ENCODE measurements around the gene SPO11. TPM values are rescaled to one million over a fixed set of nuclear protein-coding genes. Genes with fewer than 3 reads are reported as not detected.

SPO11 gene
- total and polyA plus RNA-seq, 2 of the 13 experiments (the other 11 are each of a cell fraction or from before 2014, with no cell fraction given), result not detected

DNA sequence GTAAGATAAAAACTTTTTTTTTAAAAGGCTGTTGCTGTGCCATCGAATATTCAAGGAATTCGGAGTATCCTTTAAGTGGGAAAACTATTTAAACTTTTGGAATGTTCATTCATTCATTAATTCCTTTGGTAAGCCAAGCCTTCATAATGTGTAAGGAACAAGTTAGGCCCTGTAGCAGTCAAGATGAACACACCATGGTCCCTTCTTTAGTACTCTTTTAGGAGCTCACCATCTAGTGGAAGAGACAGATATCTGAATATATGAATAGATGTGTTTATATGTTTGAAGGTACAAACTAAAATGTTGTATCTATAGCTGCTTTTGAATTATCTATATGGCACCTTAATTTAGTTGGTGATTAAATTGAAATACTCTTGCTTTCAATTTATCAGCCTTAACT, 5.8 kb downstream of the SPO11 start:
- Histone ChIP-seq H3K27ac (ENCODE audit: extremely low read length, insufficient read depth, low read length) (no peak overlapping the region), H3K4me2 (ENCODE audit: low read depth, low read length) (no peak overlapping the region), H3K4me1 (ENCODE audit: insufficient read depth, low read length) (no peaks in the 10 kb centered on the region), H2AFZ (ENCODE audit: low read length) (no peak overlapping the region), H3K4me3 (replicated peaks in 1 of 3; ENCODE audit: insufficient read depth in 1 of 3, low read depth in 2 of 3, low read length in 3 of 3) (no peak overlapping the region), H3K9ac (ENCODE audit: insufficient read depth, low read depth, low read length) (no peak overlapping the region), H4K20me1 (ENCODE audit: insufficient read depth, low read length) (no peaks in the 10 kb centered on the region), H3K79me2 (ENCODE audit: insufficient read depth, low read length) (no peaks in the 10 kb centered on the region), H3K36me3 (replicated peaks in 1 of 2; ENCODE audit: control insufficient read depth in 1 of 2, insufficient read depth in 2 of 2, low read length in 2 of 2) (no peaks in the 10 kb centered on the region), H3K27me3 (ENCODE audit: control insufficient read depth in 1 of 2, insufficient read depth in 2 of 2, low read length in 2 of 2) (peaks cover 0 to 4% of the 10 kb centered on the region in 2 experiments; a peak in 2 of 5 replicates), H3K9me3 (ENCODE audit: low read length) (no peaks in the 10 kb centered on the region)
- DNase-seq (ENCODE audit: low spot score) (no peak), FAIRE-seq (no peak), ATAC-seq (no peak)
- 0% methylated on average over 2 of the region's 2 CpGs for WGBS (ENCODE audit: low lambda C conversion rate)
- intact Hi-C loops (cut with micrococcal nuclease; ENCODE audit: unreplicated experiment) (no loop called here), in situ Hi-C loops (cut with HindIII; ENCODE audit: extremely low pct_ligation_motif_present, low pct_unique_long_range_greater_than_20kb) (no loop called here)
- no TSS peak for BruUV-seq (replicated peaks)
- peak; percentile 23; the same call in 1 of the 2 replicates for TF ChIP-seq STAG1 (CRISPR knock-in tag; IDR thresholded peaks at IDR 0.05)
- no peak for TF ChIP-seq ZNF563 (CRISPR knock-in tag; IDR thresholded peaks at IDR 0.05)
- ChIA-PET CTCF (ENCODE audit: low intra/inter-chr PET ratio, low total read pairs) (no interaction called here), POLR2A (no interaction called here)

DNA sequence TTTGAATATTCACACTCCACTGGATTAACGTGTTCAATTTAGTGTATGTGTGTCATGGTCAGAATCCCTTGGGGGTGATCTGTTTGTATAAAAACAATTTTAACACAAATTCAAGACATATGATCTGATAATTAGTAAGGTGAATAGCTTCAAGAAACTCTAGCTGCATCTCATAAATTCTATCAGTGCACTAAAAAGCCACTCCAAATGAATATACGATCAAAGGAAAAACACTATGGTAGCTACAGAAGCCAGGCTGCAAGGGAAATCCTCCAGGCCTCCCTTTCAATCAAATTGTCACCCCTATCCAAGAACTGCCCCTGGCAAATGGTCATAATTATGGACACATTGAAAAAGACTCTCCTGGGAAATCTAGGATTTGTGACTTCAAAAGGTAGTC, 12.1 kb downstream of the SPO11 start:
- BruUV-seq (replicated peaks), result no TSS peak
- Histone ChIP-seq H3K4me1 (ENCODE audit: insufficient read depth, low read length) (no peaks in the 10 kb centered on the region), H3K4me2 (ENCODE audit: low read depth, low read length) (no peak overlapping the region), H4K20me1 (ENCODE audit: insufficient read depth, low read length) (no peaks in the 10 kb centered on the region), H2AFZ (ENCODE audit: low read length) (no peak overlapping the region), H3K4me3 (replicated peaks in 1 of 3; ENCODE audit: insufficient read depth in 1 of 3, low read depth in 2 of 3, low read length in 3 of 3) (no peak overlapping the region), H3K27me3 (ENCODE audit: control insufficient read depth in 1 of 2, insufficient read depth in 2 of 2, low read length in 2 of 2) (no peaks in the 10 kb centered on the region; a peak in 1 of 5 replicates), H3K9me3 (ENCODE audit: low read length) (no peaks in the 10 kb centered on the region), H3K9ac (ENCODE audit: insufficient read depth, low read depth, low read length) (no peak overlapping the region), H3K27ac (ENCODE audit: extremely low read length, insufficient read depth, low read length) (no peak overlapping the region), H3K79me2 (ENCODE audit: insufficient read depth, low read length) (no peaks in the 10 kb centered on the region), H3K36me3 (replicated peaks in 1 of 2; ENCODE audit: control insufficient read depth in 1 of 2, insufficient read depth in 2 of 2, low read length in 2 of 2) (no peaks in the 10 kb centered on the region)
- in situ Hi-C loops (cut with HindIII; ENCODE audit: extremely low pct_ligation_motif_present, low pct_unique_long_range_greater_than_20kb) (loop anchor here (5.0 kb wide), 1 partner anchor 254 kb away; no protein-coding TSS in a partner anchor), intact Hi-C loops (cut with micrococcal nuclease; ENCODE audit: unreplicated experiment) (loop anchor here (10.0 kb wide), 1 partner anchor 97 kb away; no protein-coding TSS in a partner anchor)
- FAIRE-seq, result no peak
- TF ChIP-seq ZNF34 (CRISPR knock-in tag; IDR thresholded peaks at IDR 0.05; ENCODE audit: borderline replicate concordance), result no peak
- WGBS (ENCODE audit: low lambda C conversion rate), result 2% methylated on average over 2 of the region's 2 CpGs
- POLR2A ChIA-PET, result no interaction called here
- ATAC-seq, result no peak
- CTCF ChIA-PET (ENCODE audit: low intra/inter-chr PET ratio, low total read pairs), result interaction anchor here (6.5 kb wide), 1 partner anchor 251 kb away, joined by 176 read pairs; no protein-coding TSS in a partner anchor
- DNase-seq (ENCODE audit: low spot score), result no peak
